Smooth muscle cell (in vitro differentiated cells): Measurements from ENCODE around the gene COPG2. TPM values are rescaled to one million over a fixed set of nuclear protein-coding genes. Genes with fewer than 3 reads are reported as not detected.
"Not testable (repeated sequence)": the region's sequence is repeated elsewhere in the genome, so short reads cannot be mapped to it uniquely, and the experiment has no call there.

Experiments used
- DNase-seq: peaks from one replicate; lab custom pipeline; 2025; ENCODE audit not compliant: unreplicated experiment; lab: John Stamatoyannopoulos, UW
- H2AFZ ChIP-seq: fragments of 200-600 bp; sonication (generic); 2 replicates; pipeline ENCODE4 v1.6.0; 2016; ENCODE audit warnings: antibody characterized with exemption, low read depth, mild to moderate bottlenecking
- H3F3A ChIP-seq: fragments of 200-600 bp; sonication (generic); 2 replicates; pipeline ENCODE4 v1.6.0; 2017; ENCODE audit warnings: antibody characterized with exemption, low read depth
- H3K27ac ChIP-seq: fragments of 200-600 bp; sonication (generic); 2 replicates; pipeline ENCODE4 v1.5.1; 2016; ENCODE audit warnings: low read depth, mild to moderate bottlenecking
- H3K27me3 ChIP-seq: fragments of 200-600 bp; sonication (generic); 2 replicates; pipeline ENCODE4 v1.6.1; 2016; ENCODE audit warnings: low read depth, mild to moderate bottlenecking
- H3K36me3 ChIP-seq: fragments of 200-600 bp; sonication (generic); 2 replicates; pipeline ENCODE4 v1.5.1; 2016; ENCODE audit warnings: low read depth
- H3K4me1 ChIP-seq: fragments of 200-600 bp; sonication (generic); 2 replicates; pipeline ENCODE4 v1.5.1; 2016; ENCODE audit warnings: low read depth
- H3K4me2 ChIP-seq: fragments of 200-600 bp; sonication (generic); 2 replicates; pipeline ENCODE4 v1.6.0; 2016; ENCODE audit warnings: mild to moderate bottlenecking
- H3K4me3 ChIP-seq: fragments of 200-600 bp; sonication (generic); 2 replicates; pipeline ENCODE4 v1.5.1; 2016; ENCODE audit warnings: mild to moderate bottlenecking
- H3K79me2 ChIP-seq: fragments of 200-600 bp; sonication (generic); 2 replicates; pipeline ENCODE4 v1.6.0; 2016; ENCODE audit warnings: low read depth, mild to moderate bottlenecking
- H3K9ac ChIP-seq: fragments of 200-600 bp; sonication (generic); 2 replicates; pipeline ENCODE4 v1.6.0; 2016; ENCODE audit warnings: low read depth
- H3K9me3 ChIP-seq: fragments of 200-600 bp; sonication (generic); replicated peaks from 2 replicates; pipeline ENCODE4 v1.5.1; 2016; ENCODE audit warnings: low read depth
- H4K20me1 ChIP-seq: fragments of 200-600 bp; sonication (generic); 2 replicates; pipeline ENCODE4 v1.6.0; 2016; ENCODE audit warnings: low read depth
- WGBS: methylation state at CpG from one replicate; pipeline ENCODE4 v1.1.7; 2016; ENCODE audit warnings: low lambda C conversion rate; 5-methylcytosine and 5-hydroxymethylcytosine counted together
- polyA plus RNA-seq: library from polyadenylated mRNA; unstranded; fragments of >200 nt; fragmentation: Nextera tagmentation; extraction: Ambion mirVana; gene quantifications from 2 replicates; pipeline ENCODE4 v1.2.1, GENCODE V29; 2016
- total RNA-seq: library from RNA; depleted of rRNA; stranded (reverse); fragments of >200 nt; gene quantifications from 2 replicates; pipeline ENCODE4 v1.2.3, GENCODE V29; 2014
- TF ChIP-seq, protein P1 (sequence below): fragments of 200-600 bp; sonication (generic); IDR thresholded peaks from 2 replicates; pipeline ENCODE4 v1.5.1; 2017; ENCODE audit warnings: borderline replicate concordance, mild to moderate bottlenecking, antibody characterized with exemption; ENCODE audit not compliant: insufficient read depth, poor library complexity, severe bottlenecking

The COPG2 gene
- total and polyA plus RNA-seq, 2 experiments from 2014 or later = 5.6 to 39.8 TPM

DNA sequence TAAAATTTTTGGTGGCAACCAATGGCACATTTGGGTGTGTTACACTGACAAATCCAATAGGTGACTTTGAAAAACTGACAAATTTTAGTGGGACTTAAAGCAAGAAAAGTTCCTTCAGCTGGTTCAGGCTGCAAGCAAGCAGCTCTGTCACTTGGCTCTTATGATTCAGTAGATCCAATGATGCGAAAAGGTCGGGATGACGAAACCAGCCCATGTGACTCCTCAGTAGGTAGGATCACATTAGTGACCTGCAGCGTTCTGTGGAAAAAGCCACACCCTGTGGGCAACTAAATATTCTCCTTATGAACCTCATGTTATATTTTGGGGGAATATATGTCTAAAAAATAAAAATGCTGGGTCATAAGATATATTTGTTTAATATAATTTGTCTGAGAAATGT lies 31.1 kb upstream of the COPG2 start:
- Histone ChIP-seq H4K20me1 (no peaks in the 10 kb centered on the region), H3K9me3 (no peaks in the 10 kb centered on the region), H3K4me1 (no peaks in the 10 kb centered on the region), H3K27me3 (no peaks in the 10 kb centered on the region), H3K4me3 (no peak overlapping the region), H2AFZ (no peak overlapping the region), H3K9ac (no peak overlapping the region), H3K4me2 (no peak overlapping the region), H3K79me2 (no peaks in the 10 kb centered on the region), H3K36me3 (no peaks in the 10 kb centered on the region), H3F3A (no peaks in the 10 kb centered on the region), H3K27ac (no peak overlapping the region)
- WGBS = 67% methylated on average over 4 of the region's 4 CpGs
- TF ChIP-seq, protein P1, sequence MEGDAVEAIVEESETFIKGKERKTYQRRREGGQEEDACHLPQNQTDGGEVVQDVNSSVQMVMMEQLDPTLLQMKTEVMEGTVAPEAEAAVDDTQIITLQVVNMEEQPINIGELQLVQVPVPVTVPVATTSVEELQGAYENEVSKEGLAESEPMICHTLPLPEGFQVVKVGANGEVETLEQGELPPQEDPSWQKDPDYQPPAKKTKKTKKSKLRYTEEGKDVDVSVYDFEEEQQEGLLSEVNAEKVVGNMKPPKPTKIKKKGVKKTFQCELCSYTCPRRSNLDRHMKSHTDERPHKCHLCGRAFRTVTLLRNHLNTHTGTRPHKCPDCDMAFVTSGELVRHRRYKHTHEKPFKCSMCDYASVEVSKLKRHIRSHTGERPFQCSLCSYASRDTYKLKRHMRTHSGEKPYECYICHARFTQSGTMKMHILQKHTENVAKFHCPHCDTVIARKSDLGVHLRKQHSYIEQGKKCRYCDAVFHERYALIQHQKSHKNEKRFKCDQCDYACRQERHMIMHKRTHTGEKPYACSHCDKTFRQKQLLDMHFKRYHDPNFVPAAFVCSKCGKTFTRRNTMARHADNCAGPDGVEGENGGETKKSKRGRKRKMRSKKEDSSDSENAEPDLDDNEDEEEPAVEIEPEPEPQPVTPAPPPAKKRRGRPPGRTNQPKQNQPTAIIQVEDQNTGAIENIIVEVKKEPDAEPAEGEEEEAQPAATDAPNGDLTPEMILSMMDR = no peak
- DNase-seq = no peak

GRCh38 chr7:130697820-130698219 lies 29.3 kb upstream of the COPG2 start:
- H3K9ac ChIP-seq = no peak overlapping the region
- TF ChIP-seq, protein P1 = no peak
- H3K27ac ChIP-seq = no peak overlapping the region
- no peaks in the 10 kb centered on the region for H3K79me2 ChIP-seq
- no peak overlapping the region for H2AFZ ChIP-seq
- H3K9me3 ChIP-seq = no peaks in the 10 kb centered on the region
- H3K27me3 ChIP-seq = no peaks in the 10 kb centered on the region
- no peaks in the 10 kb centered on the region for H4K20me1 ChIP-seq
- H3K4me2 ChIP-seq = no peak overlapping the region
- no peak overlapping the region for H3K4me3 ChIP-seq
- H3F3A ChIP-seq = no peaks in the 10 kb centered on the region
- 92% methylated on average over 2 of the region's 2 CpGs for WGBS
- DNase-seq = no peak
- no peaks in the 10 kb centered on the region for H3K4me1 ChIP-seq
- no peaks in the 10 kb centered on the region for H3K36me3 ChIP-seq

DNA sequence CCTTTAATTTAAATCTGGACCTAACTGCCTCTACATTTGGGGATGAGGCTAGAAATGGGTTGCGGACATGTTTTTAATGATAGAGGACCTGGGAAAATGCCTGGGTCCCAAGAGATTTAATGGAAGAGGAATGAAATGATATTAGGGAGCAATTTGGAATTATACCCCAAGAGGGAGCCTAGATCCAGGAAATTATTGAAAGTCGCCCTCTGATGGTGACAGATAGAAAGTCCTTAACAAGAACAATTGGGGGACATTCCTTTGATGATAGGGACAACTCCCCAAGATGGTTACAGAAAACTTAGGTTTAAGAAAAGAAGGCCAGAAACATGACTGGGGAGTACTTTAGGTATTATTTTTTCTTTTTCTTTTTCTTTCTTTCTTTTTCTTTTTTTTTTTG lies 27.3 kb upstream of the COPG2 start:
- TF ChIP-seq, protein P1 = peak; percentile 37
- H3K36me3 ChIP-seq = no peaks in the 10 kb centered on the region
- DNase-seq = no peak
- peak overlapping the region; percentile 43 for H2AFZ ChIP-seq
- H3K4me2 ChIP-seq = no peak overlapping the region
- H3K79me2 ChIP-seq = no peaks in the 10 kb centered on the region
- H3K9ac ChIP-seq = no peak overlapping the region
- no peak overlapping the region for H3K27ac ChIP-seq
- H4K20me1 ChIP-seq = no peaks in the 10 kb centered on the region
- H3K9me3 ChIP-seq = no peaks in the 10 kb centered on the region
- no peak overlapping the region for H3K4me3 ChIP-seq
- WGBS = 66% methylated on average over 2 of the region's 2 CpGs
- no peaks in the 10 kb centered on the region for H3K4me1 ChIP-seq
- H3F3A ChIP-seq = no peaks in the 10 kb centered on the region
- no peaks in the 10 kb centered on the region for H3K27me3 ChIP-seq

GRCh38 chr7:130692396-130692795 lies 23.8 kb upstream of the COPG2 start:
- H3K4me1 ChIP-seq, H3K36me3 ChIP-seq, H2AFZ ChIP-seq, H3K4me2 ChIP-seq, H3K9ac ChIP-seq, H3F3A ChIP-seq, H3K4me3 ChIP-seq, DNase-seq, H4K20me1 ChIP-seq, H3K79me2 ChIP-seq, H3K9me3 ChIP-seq, H3K27ac ChIP-seq, H3K27me3 ChIP-seq: not testable (repeated sequence)
- WGBS = 87% methylated on average over 1 of the region's 1 CpG
